Stromal cell of bone marrow (primary cell): Measurements from ENCODE around the gene GLRA1.

ENCODE experiments used
- DNase-seq: peaks from one replicate; pipeline ENCODE4 v3.0.0-alpha.2; 2012; ENCODE audit warnings: low read depth

GLRA1 gene

GRCh38 chr5:151924564-151925301 is at the start of gene GLRA1:
GLRA1 (minus strand) TSS chr5:151924851; CDS start chr5:151924549, 302 bp downstream.
- peak; percentile 15 for DNase-seq

DNA sequence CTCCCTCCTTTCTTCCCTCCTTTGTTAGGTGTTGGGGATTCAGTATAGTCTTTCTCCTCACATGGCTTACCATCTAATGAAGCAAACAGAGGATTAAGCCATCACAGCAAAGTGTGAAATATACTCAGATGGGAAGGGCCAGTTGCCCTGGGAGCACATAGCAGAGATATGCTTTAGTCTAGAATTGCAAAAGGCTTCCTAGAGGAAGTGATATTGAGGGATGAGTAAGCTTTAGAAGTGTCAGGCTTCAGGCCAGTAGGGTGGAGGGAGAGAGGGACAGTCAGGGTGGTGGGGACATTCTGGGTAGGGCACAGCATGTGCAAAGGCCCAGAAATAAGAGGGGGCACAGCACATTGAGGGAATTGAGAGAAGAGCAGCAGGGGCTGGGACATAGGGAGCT is 46.2 kb upstream of the GLRA1 start:
- DNase-seq = no peak

- DNase-seq = no peak
Measured at GRCh38 chr5:151967865-151968264, 43.2 kb upstream of the GLRA1 start.

- DNase-seq = no peak
Measured at GRCh38 chr5:151966046-151966445, 41.4 kb upstream of the GLRA1 start.

- no peak for DNase-seq
Measured at GRCh38 chr5:151964471-151964870, 39.8 kb upstream of the GLRA1 start.

GRCh38 chr5:151961557-151961956 is 36.9 kb upstream of the GLRA1 start:
- no peak for DNase-seq

DNA sequence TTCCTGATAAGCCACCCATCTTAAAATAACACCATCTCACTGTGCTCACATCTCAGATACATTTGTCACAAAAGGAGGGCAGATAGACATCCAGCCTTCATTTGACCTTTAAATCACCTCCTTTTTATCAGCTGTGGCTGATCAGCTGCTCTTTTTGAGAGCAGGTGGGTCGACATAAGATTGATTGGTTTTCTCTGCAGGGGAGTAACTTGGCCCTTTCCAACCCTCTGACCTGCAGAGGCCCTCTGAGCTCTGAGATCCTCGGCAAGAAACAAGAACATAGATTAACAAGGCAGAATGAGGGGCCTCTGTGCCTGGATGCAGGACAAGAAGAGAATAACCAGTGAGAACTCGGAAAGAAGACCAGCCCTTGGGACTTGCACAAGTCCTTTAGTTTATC is 33.5 kb upstream of the GLRA1 start:
- no peak for DNase-seq

- DNase-seq = no peak
Measured at GRCh38 chr5:151956725-151957124, 32.1 kb upstream of the GLRA1 start.

DNA sequence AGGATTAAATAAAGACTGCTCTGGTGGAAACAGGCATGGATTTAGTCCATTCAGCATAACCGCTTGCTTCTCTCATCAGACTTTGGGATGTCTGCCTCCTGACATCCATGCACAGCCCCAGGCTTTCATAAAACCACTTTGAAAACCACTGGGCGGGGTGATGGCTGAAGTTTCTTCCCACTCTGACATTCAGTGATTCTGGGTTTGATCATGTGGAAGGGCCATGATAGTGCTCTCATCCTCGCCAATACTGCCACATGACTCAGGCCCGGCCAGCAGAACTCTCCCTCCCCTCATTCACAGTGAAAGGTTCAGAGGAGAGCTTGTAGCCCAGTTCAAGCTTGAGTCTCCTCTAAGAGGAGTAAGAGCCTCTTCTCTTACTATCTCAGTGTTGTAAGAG is 29.6 kb upstream of the GLRA1 start:
- DNase-seq = no peak

- no peak for DNase-seq
Measured at GRCh38 chr5:151953833-151954232, 29.2 kb upstream of the GLRA1 start.

DNA sequence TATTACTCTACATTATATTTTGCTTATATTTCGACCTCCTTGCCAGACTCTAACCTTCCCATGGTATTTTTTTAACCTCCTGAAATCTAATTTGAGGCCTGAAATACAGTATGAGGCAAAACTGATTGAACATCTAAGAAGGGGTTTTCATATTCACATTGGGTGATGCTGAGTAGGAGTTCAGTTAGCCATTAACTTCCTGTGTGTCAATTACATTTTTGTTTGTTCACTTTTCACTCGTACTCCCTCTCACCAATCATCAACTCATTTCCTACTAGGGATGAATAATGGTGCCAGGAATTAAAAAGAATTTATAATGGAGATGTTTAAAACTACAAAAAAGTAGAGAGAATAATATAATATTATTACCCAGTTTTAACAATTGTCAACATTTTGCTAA is 27.6 kb upstream of the GLRA1 start:
- DNase-seq = no peak

- no peak for DNase-seq
Measured at GRCh38 chr5:151950706-151951105, 26.1 kb upstream of the GLRA1 start.

GRCh38 chr5:151949701-151950308 is 25.2 kb upstream of the GLRA1 start:
- DNase-seq = no peak

DNA sequence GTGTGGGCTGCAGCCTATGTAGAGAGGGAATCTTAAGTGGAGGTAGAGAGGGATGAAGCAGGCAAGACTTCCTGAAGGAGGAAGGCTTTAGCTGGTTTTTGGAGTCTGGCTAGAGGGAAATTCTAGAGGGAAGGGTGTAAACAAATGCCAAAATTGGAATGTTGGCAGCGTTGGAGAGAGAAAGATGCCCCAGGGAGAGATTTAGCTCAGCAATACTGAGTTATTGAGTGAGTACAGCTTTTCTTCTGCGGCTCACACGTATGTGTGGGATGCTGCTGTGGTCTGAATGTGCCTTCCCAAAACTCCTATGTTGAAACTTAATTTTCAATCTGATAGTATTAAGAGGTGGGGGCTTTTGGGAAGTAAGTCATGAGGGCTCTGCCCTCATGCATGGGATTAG is 24.5 kb upstream of the GLRA1 start:
- no peak for DNase-seq

- no peak for DNase-seq
Measured at GRCh38 chr5:151947931-151948608, 23.4 kb upstream of the GLRA1 start.

- no peak for DNase-seq
Measured at GRCh38 chr5:151937851-151938250, 13.2 kb upstream of the GLRA1 start.

DNA sequence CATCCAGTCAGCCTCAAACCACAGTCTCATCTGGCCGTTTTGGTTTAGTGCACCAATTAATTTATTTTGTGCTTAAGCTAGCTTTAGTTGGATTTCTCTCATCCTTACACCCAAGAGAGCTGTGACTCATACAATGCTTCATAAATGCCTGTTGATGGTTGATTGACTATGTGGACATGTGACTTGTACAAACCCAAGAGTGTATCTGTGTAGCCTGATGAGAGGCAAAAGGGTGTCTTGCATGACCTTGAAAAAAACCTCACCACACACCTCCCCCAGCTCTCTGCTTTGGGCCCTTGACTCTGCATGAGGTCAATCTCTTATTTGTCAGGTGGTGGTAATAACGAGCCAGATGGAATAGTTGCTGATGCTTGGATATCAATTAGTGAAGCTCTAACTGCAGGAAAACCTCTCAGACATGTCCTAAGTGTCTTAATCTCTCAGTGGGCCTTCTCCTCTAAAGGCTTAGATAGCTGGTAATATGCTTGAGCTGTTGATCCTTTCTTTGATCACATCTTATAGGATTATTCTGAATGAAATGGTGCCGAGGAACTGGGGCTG is 10.6 kb upstream of the GLRA1 start:
- DNase-seq = no peak

GRCh38 chr5:151931260-151931659 is 6.6 kb upstream of the GLRA1 start:
- DNase-seq = no peak

DNA sequence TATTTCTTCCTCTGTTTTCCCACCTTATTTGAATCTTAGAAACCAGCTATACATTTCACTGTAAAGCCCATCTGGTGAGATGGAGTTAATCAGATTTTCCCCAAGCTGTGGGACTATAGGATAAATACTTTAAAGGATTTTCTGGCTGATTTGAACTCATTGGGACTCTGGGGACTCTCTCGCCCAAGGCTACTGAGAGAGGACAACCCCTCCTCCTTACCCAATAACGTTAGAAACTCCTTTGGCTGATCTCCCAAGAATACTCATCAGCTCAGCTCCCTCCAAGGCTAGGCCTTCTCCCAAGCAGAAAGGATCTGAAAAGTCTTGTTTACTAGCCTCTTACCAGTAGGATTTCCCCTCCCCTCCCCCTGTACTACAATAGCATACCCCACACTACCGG is 1.5 kb upstream of the GLRA1 start:
- DNase-seq = no peak

GRCh38 chr5:151925340-151925739 is 689 bp upstream of the GLRA1 start:
- no peak for DNase-seq

DNA sequence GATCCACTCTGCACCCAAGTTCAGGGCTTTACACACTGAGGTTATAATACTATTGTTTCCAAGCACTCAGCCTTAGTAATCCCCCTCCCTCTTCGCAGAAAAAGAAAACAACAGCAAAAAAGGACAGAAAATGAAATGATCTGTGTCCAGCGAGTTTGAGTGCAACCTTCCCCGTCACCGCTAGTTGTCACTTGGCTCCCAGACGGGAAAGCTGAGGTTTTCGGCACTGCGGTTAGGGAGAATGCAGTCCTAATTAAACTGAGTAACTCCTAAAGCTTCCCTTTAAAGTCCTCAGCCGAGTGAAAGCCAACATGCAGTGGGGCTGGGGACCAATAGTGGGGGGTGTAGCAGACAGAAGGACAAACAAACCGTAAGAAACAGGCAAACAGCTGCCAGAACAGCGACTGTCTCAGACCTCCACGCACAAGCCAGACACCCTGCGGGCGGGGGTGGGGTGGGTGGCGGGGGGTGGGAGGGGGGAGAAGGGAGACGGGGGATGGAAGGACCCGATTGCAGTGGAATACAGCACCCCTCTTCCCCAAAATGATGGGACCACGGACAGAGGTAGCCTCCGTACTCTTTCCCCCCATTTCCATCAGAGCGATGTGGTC is 680 bp downstream of the GLRA1 start:
- no peak for DNase-seq

DNA sequence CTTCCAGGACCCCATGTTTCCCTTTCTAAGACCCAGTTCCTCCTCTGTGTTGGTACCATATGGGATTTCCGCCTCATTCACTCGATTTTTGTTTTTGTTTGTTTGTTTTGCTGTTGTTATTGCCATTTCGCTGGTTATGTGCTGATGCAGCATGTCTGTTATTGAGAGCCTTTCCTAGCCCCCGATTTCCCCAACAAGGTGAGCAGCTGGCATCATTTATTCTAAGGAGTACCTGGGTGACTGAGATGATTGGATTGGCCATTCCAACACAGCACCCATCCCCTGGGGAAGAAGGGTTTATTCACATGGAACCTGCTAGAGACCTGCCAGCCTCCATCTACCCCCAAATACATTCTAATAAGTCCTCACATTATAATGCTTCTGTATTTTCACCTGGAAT is 2.7 kb downstream of the GLRA1 start:
- no peak for DNase-seq

- no peak for DNase-seq
Measured at GRCh38 chr5:151917904-151918303, 6.7 kb downstream of the GLRA1 start.
